Measurements from ENCODE around the gene NELFCD. TPM values are rescaled to one million over a fixed set of nuclear protein-coding genes. Genes with fewer than 3 reads are reported as not detected.
A peak's percentile ranks its signal among the peaks of the same experiment; 100 is the strongest.

NELFCD gene
- polyA plus RNA-seq, 1 of the 3 experiments (the other 2 are of a cell fraction): 90.0 TPM

GRCh38 chr20:59042796-59043631 is 62.0 kb downstream of the NELFCD start:
- CTCF ChIA-PET: interaction anchor here (0.9 to 3.5 kb wide), 2 partner anchors 12 to 180 kb away, joined by 3 to 20 read pairs; no protein-coding TSS in a partner anchor
- TF ChIP-seq MEF2A (IDR thresholded peaks at IDR 0.05; ENCODE audit: borderline replicate concordance, low read depth) (no peak), YY1 (IDR thresholded peaks at IDR 0.05; ENCODE audit: low read depth) (no peak), SMC3 (IDR thresholded peaks at IDR 0.05; ENCODE audit: low read depth, low read length) (no peak), TCF12 (IDR thresholded peaks at IDR 0.05) (no peak), RXRA (IDR thresholded peaks at IDR 0.05; ENCODE audit: borderline replicate concordance, low read depth) (no peak), REST (IDR thresholded peaks at IDR 0.05; ENCODE audit: low read depth, low read length) (no peak), POLR2AphosphoS5 (IDR thresholded peaks at IDR 0.05; ENCODE audit: low read depth, low read length) (peak; percentile 40; the same call in 1 of the 2 replicates), ZBTB33 (IDR thresholded peaks at IDR 0.05; ENCODE audit: borderline replicate concordance, low read depth) (no peak), JUND (IDR thresholded peaks at IDR 0.05) (no peak), FOSL2 (IDR thresholded peaks at IDR 0.05; ENCODE audit: borderline replicate concordance, low read depth) (no peak), IRF3 (IDR thresholded peaks at IDR 0.05; ENCODE audit: low read depth, low read length) (no peak), RFX5 (IDR thresholded peaks at IDR 0.05; ENCODE audit: low read length) (no peak), ELF1 (IDR thresholded peaks at IDR 0.05) (no peak), FOXM1 (IDR thresholded peaks at IDR 0.05; ENCODE audit: low read depth) (no peak), EP300 (IDR thresholded peaks at IDR 0.05; ENCODE audit: borderline replicate concordance in 1 of 2, low read depth in 1 of 2, low read length in 1 of 2) (no peak), MXI1 (IDR thresholded peaks at IDR 0.05; ENCODE audit: low read depth, low read length) (peak; percentile 35), NRF1 (IDR thresholded peaks at IDR 0.05; ENCODE audit: low read depth, low read length) (peak; percentile 98), MAX (IDR thresholded peaks at IDR 0.05; ENCODE audit: low read depth) (no peak; the same call in 1 of the 2 replicates), FOXJ3 (CRISPR knock-in tag; IDR thresholded peaks at IDR 0.05) (no peak), RAD21 (IDR thresholded peaks at IDR 0.05; ENCODE audit: low read length) (no peak), PBX3 (IDR thresholded peaks at IDR 0.05) (no peak), USF1 (IDR thresholded peaks at IDR 0.05; ENCODE audit: borderline replicate concordance, low read depth) (no peak), RCOR1 (IDR thresholded peaks at IDR 0.05; ENCODE audit: low read length) (no peak), GATA2 (CRISPR knock-in tag; IDR thresholded peaks at IDR 0.05) (no peak)

More at GRCh38 chr20:59042796-59043631, 62.0 kb downstream of the NELFCD start:
- POLR2A ChIA-PET: interaction anchor here (1.0 to 2.1 kb wide), 2 partner anchors 11 to 179 kb away, joined by 3 to 10 read pairs; partner anchors contain the start of gene ATP5F1E
- H3K4me2 ChIP-seq: peak overlapping the region; percentile 93
- H3K27me3 ChIP-seq (ENCODE audit: insufficient read depth): no peaks in the 10 kb centered on the region
- no peaks in the 10 kb centered on the region for H3K9me3 ChIP-seq
- H3K36me3 ChIP-seq (replicated peaks in 1 of 2; ENCODE audit: control insufficient read depth in 1 of 2, insufficient read depth in 2 of 2, low read length in 1 of 2): peaks cover 10 to 21% of the 10 kb centered on the region in 2 experiments
- peak overlapping the region; percentile 97 for H2AFZ ChIP-seq (ENCODE audit: low read depth)
- peaks cover 7 to 30% of the 10 kb centered on the region in 2 experiments; a peak in 3 of 4 replicates for H3K4me1 ChIP-seq (ENCODE audit: control insufficient read depth in 1 of 2, insufficient read depth in 2 of 2, low read depth in 1 of 2, low read length in 1 of 2)
- peak overlapping the region in 1 of 2 experiments; percentile 89; a peak in 3 of 4 replicates for H3K27ac ChIP-seq (ENCODE audit: low read depth in 2 of 2, low read length in 1 of 2)
- peak; percentile 100 for DNase-seq
- H3K9ac ChIP-seq: peak overlapping the region; percentile 59; the same call in 1 of the 2 replicates
- 65% methylated on average over 14 of the region's 66 CpGs for WGBS (ENCODE audit: low lambda C conversion rate)
- peaks cover 5% of the 10 kb centered on the region for H3F3A ChIP-seq (replicated peaks; ENCODE audit: insufficient read depth)
- peak overlapping the region; percentile 75 to 89 for H3K4me3 ChIP-seq (ENCODE audit: low read depth in 2 of 2, low read length in 1 of 2)
- peaks cover 4% of the 10 kb centered on the region; the same call in 1 of the 2 replicates for H4K20me1 ChIP-seq (ENCODE audit: insufficient read depth)
- H3K9me2 ChIP-seq: no peaks in the 10 kb centered on the region
- peaks cover 45% of the 10 kb centered on the region for H3K79me2 ChIP-seq (ENCODE audit: insufficient read depth)

All from SK-N-SH (cell line).